ENCODE results near the gene CHAF1B.

CHAF1B gene

GRCh38 chr21:36463991-36464390 lies 78.8 kb downstream of the CHAF1B start:
- DNase-seq (ENCODE audit: low spot score) = no peak

DNA sequence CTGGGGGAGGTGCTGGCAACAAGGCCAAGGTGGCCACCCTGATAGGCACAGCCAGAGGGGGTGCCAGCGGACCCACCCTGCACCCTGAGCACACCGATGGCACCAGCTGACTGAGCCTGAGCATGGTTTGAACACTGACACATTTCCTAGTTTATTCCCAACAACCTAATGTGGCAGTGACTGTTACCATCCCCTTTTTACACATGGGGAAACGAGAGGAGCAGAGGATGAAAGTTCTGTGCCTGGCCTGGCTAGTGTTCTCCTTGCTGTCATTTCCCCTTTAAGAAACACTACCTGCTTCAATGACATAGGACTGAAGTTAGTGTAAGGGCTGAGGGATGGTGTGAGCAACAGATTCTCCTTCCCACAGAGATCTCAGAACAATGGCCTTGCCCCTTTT lies 79.4 kb downstream of the CHAF1B start:
- DNase-seq (ENCODE audit: low spot score) = no peak

- DNase-seq (ENCODE audit: low spot score) = no peak
Measured at GRCh38 chr21:36465478-36465877, 80.3 kb downstream of the CHAF1B start.

DNA sequence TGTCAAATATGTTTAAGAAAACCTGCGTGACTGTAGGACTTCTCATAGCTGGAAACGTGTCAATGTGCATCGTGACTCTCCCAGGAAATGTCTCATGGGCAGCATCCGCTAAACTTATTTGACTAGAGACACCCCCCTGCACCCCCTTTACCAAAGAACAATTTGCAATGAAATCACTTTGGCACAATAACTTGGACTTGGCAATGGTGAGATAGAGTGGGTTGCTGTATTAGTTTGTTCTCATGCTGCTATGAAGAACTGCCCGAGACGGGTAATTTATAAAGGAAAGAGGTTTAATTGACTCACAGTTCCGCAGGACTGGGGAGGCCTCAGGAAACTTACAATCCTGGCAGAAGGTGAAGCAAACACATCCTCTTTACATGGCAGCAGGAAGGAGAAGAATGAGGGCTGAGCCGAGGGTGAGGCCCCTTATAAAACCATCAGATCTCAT lies 80.9 kb downstream of the CHAF1B start:
- DNase-seq (ENCODE audit: low spot score) = no peak

Measured in CD4-positive, alpha-beta T cell treated with Interleukin-15 for 4 hours (primary cell).